Measurements from ENCODE around the gene COG2.
"Not testable (repeated sequence)": the region's sequence is repeated elsewhere in the genome, so short reads cannot be mapped to it uniquely, and the experiment has no call there.

COG2 gene

GRCh38 chr1:230624097-230624713, 18.1 kb upstream of the COG2 start:
- no peak for DNase-seq (ENCODE audit: low read depth)

GRCh38 chr1:230626232-230626631, 16.0 kb upstream of the COG2 start:
- DNase-seq (ENCODE audit: low read depth), result no peak

GRCh38 chr1:230627767-230628166, 14.5 kb upstream of the COG2 start:
- no peak for DNase-seq (ENCODE audit: low read depth)

GRCh38 chr1:230629511-230629910, 12.8 kb upstream of the COG2 start:
- DNase-seq (ENCODE audit: low read depth), result no peak

GRCh38 chr1:230631477-230631876, 10.8 kb upstream of the COG2 start:
- DNase-seq (ENCODE audit: low read depth), result no peak

- DNase-seq (ENCODE audit: low read depth), result peak; percentile 10
These were observed 9.9 kb upstream of the COG2 start for GRCh38 chr1:230632273-230632873.

GRCh38 chr1:230633469-230633868, 8.8 kb upstream of the COG2 start:
- DNase-seq (ENCODE audit: low read depth), result no peak

GRCh38 chr1:230634384-230634783, 7.9 kb upstream of the COG2 start:
- DNase-seq (ENCODE audit: low read depth), result no peak

- no peak for DNase-seq (ENCODE audit: low read depth)
These were observed 5.6 kb upstream of the COG2 start for GRCh38 chr1:230636575-230637148.

- DNase-seq (ENCODE audit: low read depth), result no peak
These were observed 2.5 kb upstream of the COG2 start for GRCh38 chr1:230639714-230640209.

GRCh38 chr1:230641346-230641745, 935 bp upstream of the COG2 start:
- DNase-seq (ENCODE audit: low read depth), result no peak

- no peak for DNase-seq (ENCODE audit: low read depth)
These were observed 400 bp upstream of the COG2 start for GRCh38 chr1:230641900-230642262.

- DNase-seq (ENCODE audit: low read depth), result no peak
These were observed 1.6 kb downstream of the COG2 start for GRCh38 chr1:230643908-230644307.

- DNase-seq (ENCODE audit: low read depth), result no peak
These were observed 4.5 kb downstream of the COG2 start for GRCh38 chr1:230646710-230647302.

- no peak for DNase-seq (ENCODE audit: low read depth)
These were observed 5.0 kb downstream of the COG2 start for GRCh38 chr1:230647321-230647720.

- DNase-seq (ENCODE audit: low read depth), result no peak
These were observed 5.8 kb downstream of the COG2 start for GRCh38 chr1:230648114-230648513.

- no peak for DNase-seq (ENCODE audit: low read depth)
These were observed 8.0 kb downstream of the COG2 start for GRCh38 chr1:230650300-230650699.

GRCh38 chr1:230651235-230651634, 9.0 kb downstream of the COG2 start:
- no peak for DNase-seq (ENCODE audit: low read depth)

GRCh38 chr1:230656719-230657118, 14.4 kb downstream of the COG2 start:
- not testable (repeated sequence) for DNase-seq (ENCODE audit: low read depth)

- not testable (repeated sequence) for DNase-seq (ENCODE audit: low read depth)
These were observed 15.8 kb downstream of the COG2 start for GRCh38 chr1:230658103-230658502.

- no peak for DNase-seq (ENCODE audit: low read depth)
These were observed 16.4 kb downstream of the COG2 start for GRCh38 chr1:230658691-230659090.

- no peak for DNase-seq (ENCODE audit: low read depth)
These were observed 19.7 kb downstream of the COG2 start for GRCh38 chr1:230661976-230662375.

- DNase-seq (ENCODE audit: low read depth), result no peak
These were observed 25.9 kb downstream of the COG2 start for GRCh38 chr1:230668227-230668626.
